ENCODE results near the gene RC3H2. TPM values are rescaled to one million over a fixed set of nuclear protein-coding genes. Genes with fewer than 3 reads are reported as not detected.

The RC3H2 gene
- total RNA-seq, 1 donor from 2014 or later, result 25.1 TPM

DNA sequence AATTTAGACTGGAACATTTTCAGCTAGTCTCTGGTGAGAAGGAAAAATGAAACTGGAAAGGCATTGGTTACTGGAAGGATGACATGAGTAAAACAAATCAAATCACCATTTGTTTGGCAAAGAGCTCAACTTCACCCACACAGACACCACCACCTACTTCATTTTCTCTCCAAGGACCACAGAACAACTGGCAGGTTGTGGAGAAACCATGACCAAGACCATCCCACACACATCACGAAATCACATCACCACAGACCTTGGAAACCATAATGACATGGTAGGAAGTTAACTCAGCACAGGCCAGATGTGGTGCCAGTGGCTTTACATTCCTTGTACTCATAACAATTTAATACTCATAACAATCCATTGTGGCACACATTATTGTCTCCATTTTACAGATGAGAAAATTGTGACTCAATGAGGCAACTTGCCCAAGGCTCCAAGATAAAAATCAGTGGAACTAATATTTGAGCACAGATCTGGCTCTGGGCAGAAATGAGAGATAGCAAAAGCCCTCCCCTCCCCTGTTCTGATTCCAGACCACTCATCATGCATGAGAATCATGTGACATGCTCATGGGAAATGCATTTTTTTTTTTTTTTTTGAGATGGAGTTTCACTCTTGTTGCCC, 97.8 kb downstream of the RC3H2 start:
- H3K4me1 ChIP-seq, result no peaks in the 10 kb centered on the region
- intact Hi-C loops (cut with DNase I), result no loop called here

GRCh38 chr9:122806661-122807060, 98.5 kb downstream of the RC3H2 start:
- no peaks in the 10 kb centered on the region for H3K4me1 ChIP-seq
- TF ChIP-seq CTCF (IDR thresholded peaks at IDR 0.05), result no peak
- H3K27ac ChIP-seq, result no peak overlapping the region
- no peak for DNase-seq (ENCODE audit: low spot score in 2 of 2)
- H3K27me3 ChIP-seq, result no peaks in the 10 kb centered on the region
- intact Hi-C loops (cut with DNase I), result no loop called here
- H3K4me3 ChIP-seq, result no peak overlapping the region
- H3K36me3 ChIP-seq, result no peaks in the 10 kb centered on the region
- no peaks in the 10 kb centered on the region for H3K9me3 ChIP-seq

More for the DNA sequence above, 97.8 kb downstream of the RC3H2 start:
- no peaks in the 10 kb centered on the region for H3K36me3 ChIP-seq
- H3K27me3 ChIP-seq, result no peaks in the 10 kb centered on the region
- no peak for TF ChIP-seq CTCF (IDR thresholded peaks at IDR 0.05)
- no peak for DNase-seq (ENCODE audit: low spot score in 2 of 2)
- H3K27ac ChIP-seq, result no peak overlapping the region
- H3K9me3 ChIP-seq, result no peaks in the 10 kb centered on the region
- no peak overlapping the region for H3K4me3 ChIP-seq

- TF ChIP-seq CTCF (IDR thresholded peaks at IDR 0.05), result no peak
- DNase-seq (ENCODE audit: low spot score in 2 of 2), result no peak
- intact Hi-C loops (cut with DNase I), result no loop called here
Observed at GRCh38 chr9:122800066-122801060, 104.8 kb downstream of the RC3H2 start, which contains the start of gene OR1K1. Gene OR1K1 (plus strand): TSS chr9:122800123. CDS start chr9:122800123, 0 bp downstream.

GRCh38 chr9:122797316-122798063, 107.7 kb downstream of the RC3H2 start:
- H3K4me1 ChIP-seq, result no peaks in the 10 kb centered on the region
- H3K36me3 ChIP-seq, result no peaks in the 10 kb centered on the region
- TF ChIP-seq CTCF (IDR thresholded peaks at IDR 0.05), result no peak
- DNase-seq (ENCODE audit: low spot score in 2 of 2), result no peak
- intact Hi-C loops (cut with DNase I), result no loop called here
- H3K27me3 ChIP-seq, result no peaks in the 10 kb centered on the region
- H3K9me3 ChIP-seq, result no peaks in the 10 kb centered on the region
- no peak overlapping the region for H3K27ac ChIP-seq
- H3K4me3 ChIP-seq, result no peak overlapping the region

More at GRCh38 chr9:122800066-122801060, 104.8 kb downstream of the RC3H2 start, which contains the start of gene OR1K1:
- Histone ChIP-seq H3K4me3 (no peak within 1 kb of the TSS), H3K9me3 (no peaks in the 10 kb centered on the region), H3K27ac (no peak within 1 kb of the TSS), H3K27me3 (no peaks in the 10 kb centered on the region), H3K36me3 (no peaks in the 10 kb centered on the region), H3K4me1 (no peaks in the 10 kb centered on the region)

Other genes starting within 250 kb of the RC3H2 start
- not detected for gene OR1B1, start 247.7 kb downstream of the RC3H2 start, total RNA-seq
- gene OR1L1, start 243.6 kb downstream of the RC3H2 start, total RNA-seq, result not detected
- not detected for gene OR1L3, start 230.2 kb downstream of the RC3H2 start, total RNA-seq
- not detected for gene OR1L4, start 181.4 kb downstream of the RC3H2 start, total RNA-seq
- not detected for gene OR1L6, start 163.1 kb downstream of the RC3H2 start, total RNA-seq
- gene OR5C1, start 116.4 kb downstream of the RC3H2 start, total RNA-seq, result not detected
- gene OR1K1, start 105.2 kb downstream of the RC3H2 start, total RNA-seq, result not detected
- 7.8 TPM for gene PDCL, start 76.8 kb downstream of the RC3H2 start, total RNA-seq
- gene ZBTB6, start 8.0 kb upstream of the RC3H2 start, total RNA-seq, result 2.0 TPM
- gene ZBTB26, start 26.2 kb upstream of the RC3H2 start, total RNA-seq, result 0.96 TPM
- 36.5 TPM for gene RABGAP1, start 35.7 kb upstream of the RC3H2 start, total RNA-seq
- gene GPR21, start 128.3 kb upstream of the RC3H2 start, total RNA-seq, result 5.7 TPM